Osteoblast (primary cell): Measurements from ENCODE around the gene KBTBD7. TPM values are rescaled to one million over a fixed set of nuclear protein-coding genes. Genes with fewer than 3 reads are reported as not detected.

Experiments used
- DNase-seq: peaks from one replicate; pipeline ENCODE4 v3.0.0; 2011; ENCODE audit warnings: low spot score, mixed read lengths; ENCODE audit not compliant: insufficient read length; ENCODE audit errors: missing footprints
- H2AFZ ChIP-seq: 2 replicates; pipeline ENCODE4 v1.6.0; 2011; ENCODE audit warnings: mild to moderate bottlenecking, low read length
- H3K27ac ChIP-seq: 2 replicates; pipeline ENCODE4 v1.5.1; 2011; ENCODE audit warnings: mild to moderate bottlenecking, low read depth, low read length, moderate library complexity
- H3K27me3 ChIP-seq: 2 replicates; pipeline ENCODE4 v1.6.0; 2012; ENCODE audit warnings: mild to moderate bottlenecking, control low read depth, inconsistent platforms, low read length, moderate library complexity; ENCODE audit not compliant: insufficient read depth
- H3K36me3 ChIP-seq: 2 replicates; pipeline ENCODE4 v1.5.1; 2011; ENCODE audit warnings: mild to moderate bottlenecking, low read length, control low read depth, moderate library complexity; ENCODE audit not compliant: insufficient read depth
- H3K4me1 ChIP-seq: 2 replicates; pipeline ENCODE4 v1.5.1; 2011; ENCODE audit warnings: mild to moderate bottlenecking, low read length, control low read depth, moderate library complexity; ENCODE audit not compliant: insufficient read depth
- H3K4me2 ChIP-seq: 2 replicates; pipeline ENCODE4 v1.6.0; 2011; ENCODE audit warnings: mild to moderate bottlenecking, low read length; ENCODE audit not compliant: insufficient read depth
- H3K4me3 ChIP-seq: fragments of 200-600 bp; sonication (generic); 3 replicates; pipeline ENCODE4 v1.5.1; 2012; ENCODE audit warnings: mild to moderate bottlenecking, low read length, inconsistent platforms; ENCODE audit not compliant: insufficient read depth
- H3K79me2 ChIP-seq: 2 replicates; pipeline ENCODE4 v1.6.0; 2012; ENCODE audit warnings: mild to moderate bottlenecking, low read length, control low read depth, inconsistent platforms; ENCODE audit not compliant: insufficient read depth
- H3K9me3 ChIP-seq: 2 replicates; pipeline ENCODE4 v1.5.1; 2011; ENCODE audit warnings: low read depth, low read length, control low read depth
- H4K20me1 ChIP-seq: 2 replicates; pipeline ENCODE4 v1.6.0; 2012; ENCODE audit warnings: mild to moderate bottlenecking, low read length, control low read depth; ENCODE audit not compliant: insufficient read depth
- CTCF ChIP-seq: IDR thresholded peaks from 2 replicates; pipeline ENCODE4 v1.5.1; 2011; ENCODE audit warnings: mild to moderate bottlenecking, low read depth, low read length, moderate library complexity; ENCODE audit errors: extremely low read depth
- total RNA-seq: library from RNA; depleted of rRNA; stranded (reverse); fragments of >200 nt; gene quantifications from 2 replicates; pipeline ENCODE4 v1.2.3, GENCODE V29; 2012

KBTBD7 gene
- total RNA-seq: 5.4 and 5.6 TPM in 2 replicates

GRCh38 chr13:41193919-41194824 lies at the start of gene KBTBD7:
KBTBD7 (minus strand) TSS chr13:41194569; CDS start chr13:41194257, 312 bp downstream.
- H3K36me3 ChIP-seq: no peaks in the 10 kb centered on the region
- H3K4me3 ChIP-seq: peak within 1 kb of the TSS; percentile 69
- peak within 1 kb of the TSS; percentile 95 for H2AFZ ChIP-seq

GRCh38 chr13:41241626-41242025 lies 47.3 kb upstream of the KBTBD7 start:
- TF ChIP-seq CTCF: no peak
- no peak overlapping the region for H3K27ac ChIP-seq
- no peak overlapping the region for H3K4me2 ChIP-seq
- no peaks in the 10 kb centered on the region for H4K20me1 ChIP-seq
- H3K4me3 ChIP-seq: no peak overlapping the region
- H3K4me1 ChIP-seq: peaks cover 4% of the 10 kb centered on the region
- no peak for DNase-seq
- no peaks in the 10 kb centered on the region for H3K27me3 ChIP-seq
- H2AFZ ChIP-seq: no peak overlapping the region
- H3K9me3 ChIP-seq: no peaks in the 10 kb centered on the region
- H3K36me3 ChIP-seq: no peaks in the 10 kb centered on the region
- H3K79me2 ChIP-seq: no peaks in the 10 kb centered on the region

More at GRCh38 chr13:41193919-41194824, at the start of gene KBTBD7:
- peak within 1 kb of the TSS; percentile 87 for H3K4me2 ChIP-seq
- H4K20me1 ChIP-seq: no peaks in the 10 kb centered on the region
- H3K27ac ChIP-seq: peak within 1 kb of the TSS; percentile 88
- H3K79me2 ChIP-seq: peaks cover 9% of the 10 kb centered on the region
- H3K9me3 ChIP-seq: no peaks in the 10 kb centered on the region
- no peak for TF ChIP-seq CTCF
- peaks cover 3% of the 10 kb centered on the region for H3K4me1 ChIP-seq
- DNase-seq: peak; percentile 97
- no peaks in the 10 kb centered on the region for H3K27me3 ChIP-seq

- DNase-seq: no peak
- no peaks in the 10 kb centered on the region for H3K36me3 ChIP-seq
- H3K4me3 ChIP-seq: no peak overlapping the region
- no peaks in the 10 kb centered on the region for H3K9me3 ChIP-seq
- TF ChIP-seq CTCF: no peak
- H3K4me2 ChIP-seq: no peak overlapping the region
- H3K79me2 ChIP-seq: no peaks in the 10 kb centered on the region
- no peak overlapping the region for H3K27ac ChIP-seq
- H3K27me3 ChIP-seq: no peaks in the 10 kb centered on the region
- no peaks in the 10 kb centered on the region for H3K4me1 ChIP-seq
- H4K20me1 ChIP-seq: no peaks in the 10 kb centered on the region
- H2AFZ ChIP-seq: no peak overlapping the region
These were observed 42.0 kb upstream of the KBTBD7 start for GRCh38 chr13:41236369-41236768.
